ENCODE data around the gene FAM131B.
"Not testable (repeated sequence)": the region's sequence is repeated elsewhere in the genome, so short reads cannot be mapped to it uniquely, and the experiment has no call there.

FAM131B gene

GRCh38 chr7:143394777-143395176 is 32.3 kb upstream of the FAM131B start:
- FAIRE-seq: no peak

- FAIRE-seq: no peak
These were observed 31.6 kb upstream of the FAM131B start for GRCh38 chr7:143394068-143394467.

DNA sequence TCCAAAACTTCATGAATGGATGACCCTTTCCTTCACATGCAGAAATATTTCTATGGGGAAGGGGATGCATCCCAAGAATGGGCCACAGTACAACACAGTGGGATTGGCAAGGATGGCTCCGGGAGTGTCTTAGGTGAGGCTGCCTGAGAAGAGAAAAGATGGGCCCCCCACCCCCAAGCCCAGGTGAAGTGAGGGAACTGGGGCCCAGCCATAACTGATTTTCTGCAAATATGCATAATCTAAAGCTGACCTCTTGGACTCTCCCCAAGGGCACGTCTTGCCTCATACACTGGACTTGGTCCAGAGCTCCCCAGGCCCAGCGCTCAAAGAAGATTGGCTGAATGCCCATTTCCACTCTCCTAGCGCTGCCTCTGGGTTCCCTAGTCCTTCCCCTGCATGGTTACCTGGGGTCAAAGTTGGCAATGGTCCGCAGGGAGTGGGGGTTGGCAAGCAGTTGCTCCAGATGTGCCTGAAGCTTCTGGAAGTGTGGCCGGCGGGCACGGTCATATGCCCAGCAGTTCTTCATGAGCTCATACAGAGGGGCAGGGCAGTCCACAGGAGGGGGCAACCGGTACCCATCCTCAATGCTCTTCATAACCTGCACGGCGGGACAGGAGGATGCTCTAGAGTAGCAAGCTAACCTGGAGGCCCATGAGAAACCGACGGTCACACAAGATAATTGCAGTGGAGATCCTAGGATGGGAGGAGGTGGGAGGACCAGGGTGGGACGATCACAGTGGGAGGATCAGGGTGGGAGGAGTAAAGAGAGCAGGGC is 30.9 kb upstream of the FAM131B start:
- no peak for FAIRE-seq

GRCh38 chr7:143392875-143393266 is 30.4 kb upstream of the FAM131B start:
- FAIRE-seq: no peak

GRCh38 chr7:143392427-143392826 is 29.9 kb upstream of the FAM131B start:
- not testable (repeated sequence) for FAIRE-seq

DNA sequence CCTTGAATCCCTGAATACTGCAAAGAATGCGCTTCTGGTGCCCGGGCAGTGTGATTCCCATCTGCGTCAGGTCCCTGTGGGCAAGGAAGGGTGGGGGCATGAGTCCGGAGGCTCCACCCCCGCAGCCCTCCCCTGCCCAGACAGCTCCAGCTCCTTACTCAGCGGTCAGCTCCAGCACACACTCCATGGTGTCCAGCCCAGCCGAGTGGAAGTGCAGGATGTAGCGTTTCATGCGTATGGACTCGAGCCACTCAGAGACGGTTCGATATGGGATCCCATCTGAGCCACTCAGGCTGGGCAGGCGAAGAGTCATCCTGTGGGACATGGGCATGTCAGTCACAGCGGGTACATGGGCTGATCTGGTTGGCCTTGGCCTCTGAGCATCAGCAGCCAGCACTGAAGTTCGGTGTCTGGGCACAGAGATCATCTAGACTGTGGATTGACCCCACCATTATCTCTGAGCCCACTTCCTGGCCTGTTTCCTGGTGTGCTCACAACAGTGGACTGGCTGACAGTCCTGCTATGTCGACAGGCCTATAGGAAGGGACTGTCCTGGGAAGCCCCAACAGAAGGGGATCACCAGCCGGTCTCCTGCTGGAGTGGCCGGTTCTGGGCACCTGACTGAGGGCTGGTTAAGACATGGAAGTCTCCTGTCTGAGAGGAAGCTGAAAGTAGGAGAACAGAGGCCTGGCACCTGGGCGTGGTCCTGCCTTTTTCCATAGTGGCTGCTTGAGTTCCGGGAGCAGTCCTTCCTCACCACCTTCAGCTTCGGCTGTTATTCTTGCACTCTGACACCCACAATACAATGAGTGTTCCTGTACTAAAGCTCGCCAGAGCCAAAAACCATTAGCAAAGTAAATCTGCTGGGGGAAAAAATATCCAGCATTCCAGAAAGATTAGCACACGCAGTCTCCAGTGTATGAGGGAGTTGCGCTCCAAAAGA is 29.2 kb upstream of the FAM131B start:
- FAIRE-seq: no peak

DNA sequence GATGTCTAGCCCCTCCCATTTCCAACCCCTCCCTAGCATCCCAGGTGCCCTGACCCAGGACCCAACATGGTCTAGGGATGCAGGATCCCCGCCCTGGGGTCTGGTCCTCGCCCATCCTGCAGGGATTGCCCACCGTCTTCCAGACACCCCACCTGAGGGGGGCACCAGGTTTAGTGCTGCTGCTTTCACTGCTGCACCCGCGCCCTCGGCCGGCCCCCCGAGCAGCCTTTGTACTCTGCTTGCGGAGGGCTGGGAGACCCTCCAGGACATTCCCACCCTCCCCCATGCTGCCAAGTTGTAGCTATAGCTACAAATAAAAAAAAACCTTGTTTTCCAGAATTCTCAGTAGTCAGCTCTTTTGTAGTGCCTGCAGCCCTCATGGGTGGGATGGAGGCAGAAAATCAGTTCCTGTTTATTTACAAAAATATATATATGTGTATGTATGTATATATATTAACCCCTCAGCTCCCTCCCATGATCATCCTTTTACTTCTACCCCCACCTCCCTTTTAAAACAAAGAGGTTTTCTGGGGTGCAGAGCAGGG is 28.3 kb upstream of the FAM131B start:
- no peak for FAIRE-seq

DNA sequence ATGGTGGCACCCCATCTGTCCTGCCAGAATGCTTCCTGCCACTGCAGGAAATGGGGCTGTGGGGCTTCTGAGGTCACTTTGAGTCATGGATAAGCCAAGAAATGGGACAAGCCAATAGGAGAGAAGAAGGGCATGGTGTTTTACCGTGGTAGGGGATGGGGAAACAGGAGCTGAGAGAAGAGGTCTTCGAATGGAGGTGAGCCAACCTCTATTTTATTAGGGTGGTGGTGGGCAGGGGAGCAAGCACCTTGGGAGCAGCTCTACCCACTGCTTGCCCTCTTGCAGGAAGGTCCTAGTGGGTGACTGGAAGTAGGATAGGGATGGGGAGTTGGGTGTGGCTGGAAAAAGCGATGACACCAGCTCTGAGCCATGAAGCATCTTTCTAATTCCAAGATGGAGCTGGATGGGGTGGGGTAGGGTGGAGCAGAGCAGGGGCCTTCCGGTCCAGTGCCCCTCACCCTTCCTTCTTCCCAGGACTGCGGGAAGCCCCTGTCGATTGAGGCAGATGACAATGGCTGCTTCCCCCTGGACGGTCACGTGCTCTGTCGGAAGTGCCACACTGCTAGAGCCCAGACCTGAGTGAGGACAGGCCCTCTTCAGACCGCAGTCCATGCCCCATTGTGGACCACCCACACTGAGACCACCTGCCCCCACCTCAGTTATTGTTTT is 27.7 kb upstream of the FAM131B start:
- no peak for FAIRE-seq

DNA sequence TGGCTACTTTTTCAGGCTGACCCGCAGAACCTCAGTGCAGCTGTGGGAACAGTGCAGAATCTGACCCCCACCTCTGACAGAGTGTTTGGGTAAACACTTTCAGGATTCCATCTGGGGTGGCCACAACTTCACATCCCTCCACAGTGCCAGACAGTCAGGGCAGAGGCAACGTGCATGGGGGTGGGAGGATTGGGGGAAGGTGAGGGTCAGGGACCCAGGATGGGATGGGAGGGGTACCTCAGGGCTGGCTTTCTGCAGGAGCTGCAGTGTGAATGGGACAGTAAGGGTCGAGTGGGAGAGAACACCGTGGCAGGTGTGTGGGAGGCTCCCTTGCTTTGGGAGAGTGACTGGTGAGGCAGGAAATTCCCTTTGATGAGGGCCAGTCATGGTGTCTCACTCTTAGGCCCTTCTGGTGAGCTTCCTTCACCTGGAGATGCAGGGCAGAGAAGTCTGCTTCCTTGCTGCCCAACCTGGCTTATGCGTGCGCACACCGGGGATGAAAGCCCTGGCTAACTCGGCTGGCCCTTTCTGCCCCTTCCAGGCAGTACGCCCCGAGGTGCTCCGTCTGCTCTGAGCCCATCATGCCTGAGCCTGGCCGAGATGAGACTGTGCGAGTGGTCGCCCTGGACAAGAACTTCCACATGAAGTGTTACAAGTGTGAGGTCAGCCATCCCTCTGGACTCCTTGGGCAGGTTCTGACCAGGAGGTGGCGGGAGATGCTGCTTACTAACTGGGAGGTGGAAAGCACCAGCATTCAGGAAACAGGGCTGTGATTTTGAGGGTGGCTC is 27.0 kb upstream of the FAM131B start:
- no peak for FAIRE-seq

GRCh38 chr7:143388491-143389101 is 26.1 kb upstream of the FAM131B start:
- no peak for FAIRE-seq

GRCh38 chr7:143388051-143388450 is 25.5 kb upstream of the FAM131B start:
- no peak for FAIRE-seq

DNA sequence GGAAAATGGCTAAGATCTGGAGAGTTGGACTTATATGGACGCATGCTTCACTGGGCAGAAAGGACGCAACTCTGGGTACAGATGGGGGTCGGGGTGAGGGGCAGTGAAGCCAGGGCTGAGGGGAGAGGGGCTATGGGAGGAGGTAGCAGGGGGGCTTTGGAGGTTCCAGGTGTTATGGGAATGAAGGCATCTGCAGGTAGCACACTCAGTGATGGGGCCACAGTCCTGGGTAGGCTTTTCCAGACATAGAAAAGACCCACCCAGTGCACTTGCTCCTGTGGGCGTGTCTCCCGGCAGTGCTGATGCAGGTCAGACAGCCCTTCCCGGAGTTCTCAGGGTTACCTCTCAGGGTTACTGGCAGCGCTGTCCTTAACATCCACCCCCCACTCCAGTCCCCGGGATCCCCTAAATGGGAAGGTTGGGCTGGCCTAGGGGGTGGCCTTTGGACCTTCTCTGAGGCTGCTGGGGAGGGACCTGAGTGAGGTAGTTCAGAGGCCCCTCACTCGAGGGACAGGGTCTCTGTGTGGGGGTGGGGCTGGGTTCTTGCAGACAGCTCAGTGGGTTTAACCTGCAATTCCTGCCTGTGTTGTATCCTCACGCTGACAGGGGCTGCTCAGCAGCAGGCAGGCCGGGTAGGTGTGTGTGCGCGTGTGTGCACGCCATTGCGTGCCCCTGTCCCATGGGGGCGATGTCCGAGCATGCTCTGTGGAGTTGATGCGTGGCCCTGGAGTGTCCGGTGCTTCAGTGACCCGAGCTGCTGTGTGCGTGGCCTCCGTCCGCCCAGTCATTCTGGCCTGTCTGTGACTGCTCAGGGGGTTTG is 24.9 kb upstream of the FAM131B start:
- FAIRE-seq: no peak

- FAIRE-seq: no peak
These were observed 23.6 kb upstream of the FAM131B start for GRCh38 chr7:143385891-143386781.

DNA sequence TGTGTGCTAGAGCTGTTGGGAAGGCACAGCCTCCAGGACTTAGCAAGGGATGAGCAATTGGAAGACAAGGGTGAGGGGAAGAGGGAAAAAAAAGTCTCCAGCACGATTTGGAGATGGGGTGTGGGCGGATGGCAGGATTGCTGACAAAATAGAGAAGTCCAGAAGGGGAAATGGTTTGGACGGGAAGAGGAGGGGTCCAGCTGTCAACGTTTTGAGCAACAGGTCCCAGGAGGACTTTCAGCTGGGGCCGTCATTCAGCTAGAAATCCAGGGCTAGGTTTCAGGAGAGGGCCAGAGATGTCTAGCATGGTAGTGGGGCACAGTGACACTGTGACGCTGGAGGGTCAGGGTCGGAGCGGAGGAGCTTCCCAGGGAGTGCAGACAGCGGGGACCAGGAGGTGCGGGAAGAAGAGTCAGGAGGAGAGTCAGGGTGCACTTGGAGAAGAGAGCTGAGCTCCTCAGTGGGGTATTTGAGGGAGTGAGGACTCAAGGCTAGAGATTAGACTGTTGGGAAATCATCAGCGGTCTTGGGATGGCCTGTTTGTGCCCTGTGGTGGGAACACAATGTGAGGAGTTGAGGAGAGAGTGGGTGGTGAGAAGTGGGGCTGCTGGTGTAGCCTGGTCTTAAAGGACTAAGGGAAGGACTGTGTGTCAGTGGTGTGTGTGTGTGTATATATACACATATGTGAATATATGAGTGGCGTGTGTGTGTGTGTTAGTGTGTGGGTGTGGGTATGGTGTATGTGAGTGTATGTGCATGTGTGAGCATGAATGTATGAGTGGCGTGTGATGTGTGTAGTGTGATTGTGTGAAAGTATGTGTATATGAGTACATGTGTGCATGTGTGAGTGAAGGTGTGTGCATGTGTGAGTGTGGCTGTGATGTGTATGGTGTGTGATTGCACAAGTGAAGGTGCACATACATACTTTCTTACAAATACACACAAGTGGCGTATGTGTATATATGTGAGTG is 22.4 kb upstream of the FAM131B start:
- no peak for FAIRE-seq

DNA sequence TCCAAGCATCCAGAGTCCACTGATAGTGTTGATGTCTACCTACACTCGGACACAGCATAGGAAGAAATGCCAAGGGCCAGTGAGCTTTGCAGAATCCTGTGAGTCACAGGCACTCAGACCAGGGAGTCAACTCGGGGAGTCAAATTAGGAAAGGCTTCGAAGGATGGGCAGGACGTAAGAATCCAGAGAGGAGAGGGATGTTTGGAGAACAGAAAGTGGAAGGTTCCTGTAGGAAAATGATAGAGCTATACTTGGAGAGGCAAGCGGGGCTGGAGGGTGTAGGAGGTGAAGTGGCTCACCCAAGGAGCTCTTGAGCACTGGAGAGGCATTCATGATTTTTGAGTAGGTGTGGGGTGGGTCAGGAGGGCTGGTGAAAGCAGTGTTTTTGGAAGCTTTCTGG is 21.6 kb upstream of the FAM131B start:
- FAIRE-seq: no peak

DNA sequence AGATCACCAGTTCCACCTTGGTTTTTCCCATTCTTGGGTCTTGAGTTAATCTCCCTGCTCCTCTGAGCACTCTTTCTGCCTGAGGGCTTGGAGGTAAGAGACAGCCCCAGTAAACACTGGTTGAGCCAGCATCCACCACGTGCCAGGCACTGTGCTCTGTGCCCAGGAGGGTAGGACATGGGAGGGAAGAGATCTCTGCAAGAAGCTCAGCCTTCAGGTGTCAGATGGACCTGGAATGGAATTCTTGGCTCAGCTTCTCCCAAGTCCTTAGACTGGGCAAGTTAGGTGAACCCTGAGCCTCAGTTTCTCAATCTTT is 21.1 kb upstream of the FAM131B start:
- FAIRE-seq: no peak

DNA sequence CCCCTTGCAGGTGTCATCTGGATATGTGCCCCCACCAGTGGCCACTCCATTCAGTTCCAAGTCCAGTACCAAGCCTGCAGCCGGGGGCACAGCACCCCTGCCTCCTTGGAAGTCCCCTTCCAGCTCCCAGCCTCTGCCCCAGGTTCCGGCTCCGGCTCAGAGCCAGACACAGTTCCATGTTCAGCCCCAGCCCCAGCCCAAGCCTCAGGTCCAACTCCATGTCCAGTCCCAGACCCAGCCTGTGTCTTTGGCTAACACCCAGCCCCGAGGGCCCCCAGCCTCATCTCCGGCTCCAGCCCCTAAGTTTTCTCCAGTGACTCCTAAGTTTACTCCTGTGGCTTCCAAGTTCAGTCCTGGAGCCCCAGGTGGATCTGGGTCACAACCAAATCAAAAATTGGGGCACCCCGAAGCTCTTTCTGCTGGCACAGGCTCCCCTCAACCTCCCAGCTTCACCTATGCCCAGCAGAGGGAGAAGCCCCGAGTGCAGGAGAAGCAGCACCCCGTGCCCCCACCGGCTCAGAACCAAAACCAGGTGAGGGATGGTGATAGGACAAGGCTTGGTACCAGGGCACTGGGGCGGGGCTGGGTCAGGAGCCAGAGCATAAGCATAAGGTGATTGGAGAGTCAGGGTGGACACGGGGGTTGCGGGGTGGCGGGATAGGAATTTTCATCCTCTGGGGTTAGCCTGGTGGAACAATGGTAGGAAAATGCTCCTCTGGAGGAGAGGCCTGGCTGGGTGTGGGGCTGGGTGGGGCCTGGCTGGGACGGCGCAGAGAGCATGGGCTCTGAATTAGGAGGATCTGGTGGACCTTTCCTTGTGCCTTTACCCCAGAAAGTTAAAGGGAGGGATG is 20.5 kb upstream of the FAM131B start:
- FAIRE-seq: no peak
